Chondrocyte (in vitro differentiated cells): ENCODE results near the gene PLIN4. TPM values are rescaled to one million over a fixed set of nuclear protein-coding genes. Genes with fewer than 3 reads are reported as not detected.

Experiments
- DNase-seq: peaks from one replicate; pipeline ENCODE4 v3.0.0; 2021; ENCODE audit warnings: mixed read lengths, low spot score
- H3K27ac Mint-ChIP-seq: one replicate; pipeline ENCODE4 v1.8.0; 2021; ENCODE audit warnings: mild to moderate bottlenecking, moderate library complexity, mixed read lengths; ENCODE audit not compliant: unreplicated experiment
- H3K27me3 Mint-ChIP-seq: 2 replicates; pipeline ENCODE4 v1.8.0; 2021; ENCODE audit warnings: low read depth, mixed read lengths
- H3K36me3 Mint-ChIP-seq: 2 replicates; pipeline ENCODE4 v1.8.0; 2021; ENCODE audit warnings: low read depth, mixed read lengths
- H3K4me1 Mint-ChIP-seq: 2 replicates; pipeline ENCODE4 v1.8.0; 2021; ENCODE audit warnings: low read depth, mild to moderate bottlenecking, mixed read lengths
- H3K4me3 Mint-ChIP-seq: one replicate; pipeline ENCODE4 v1.8.0; 2021; ENCODE audit warnings: mild to moderate bottlenecking, moderate library complexity, mixed read lengths; ENCODE audit not compliant: unreplicated experiment
- H3K9me3 Mint-ChIP-seq: 2 replicates; pipeline ENCODE4 v1.8.0; 2021; ENCODE audit warnings: low read depth, mixed read lengths
- total RNA-seq: library from RNA; stranded (reverse); gene quantifications from 3 replicates; pipeline ENCODE4 v1.2.1, GENCODE V29; 2021
- TF ChIP-seq, protein P1 (sequence below): fragments of 200-600 bp; sonication (generic); IDR thresholded peaks from 2 replicates; pipeline ENCODE4 v1.5.0; 2021; ENCODE audit warnings: antibody characterized with exemption, mild to moderate bottlenecking, moderate library complexity

The PLIN4 gene
- total RNA-seq, 1 donor from 2014 or later = 0.05 TPM

DNA sequence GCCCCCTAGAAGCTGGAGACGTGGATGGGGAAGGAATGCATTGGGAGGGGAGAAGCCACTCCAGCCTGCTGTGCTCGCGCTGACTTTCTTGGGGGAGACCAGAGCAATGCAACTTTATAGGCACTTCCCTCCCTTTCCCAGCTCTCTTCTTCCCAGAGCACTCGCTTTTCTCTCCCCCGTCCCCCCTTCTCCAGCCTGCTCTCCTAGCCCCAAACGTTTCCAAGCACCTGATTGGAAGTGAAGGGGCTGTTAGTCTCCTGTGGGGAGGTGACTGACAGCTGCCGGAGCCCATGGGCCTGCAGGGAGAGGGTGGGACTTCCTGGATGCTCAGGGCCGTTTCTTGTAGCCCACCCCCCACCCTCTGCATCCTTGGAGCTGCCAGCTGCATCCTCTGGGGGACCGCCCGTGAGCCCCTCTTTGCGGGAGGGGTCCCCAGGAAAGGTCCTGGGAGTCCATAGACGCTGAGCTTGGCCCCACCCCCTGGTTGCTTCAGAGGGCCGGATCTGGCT lies 43.7 kb downstream of the PLIN4 start:
- H3K27me3 Mint-ChIP-seq = no peaks in the 10 kb centered on the region
- no peak for DNase-seq
- H3K4me3 Mint-ChIP-seq = peak overlapping the region; percentile 87

GRCh38 chr19:4473763-4474513 lies 44.3 kb downstream of the PLIN4 start:
- H3K9me3 Mint-ChIP-seq = no peaks in the 10 kb centered on the region
- peaks cover 5% of the 10 kb centered on the region for H3K36me3 Mint-ChIP-seq
- H3K27ac Mint-ChIP-seq = peak overlapping the region; percentile 89
- TF ChIP-seq, protein P1, sequence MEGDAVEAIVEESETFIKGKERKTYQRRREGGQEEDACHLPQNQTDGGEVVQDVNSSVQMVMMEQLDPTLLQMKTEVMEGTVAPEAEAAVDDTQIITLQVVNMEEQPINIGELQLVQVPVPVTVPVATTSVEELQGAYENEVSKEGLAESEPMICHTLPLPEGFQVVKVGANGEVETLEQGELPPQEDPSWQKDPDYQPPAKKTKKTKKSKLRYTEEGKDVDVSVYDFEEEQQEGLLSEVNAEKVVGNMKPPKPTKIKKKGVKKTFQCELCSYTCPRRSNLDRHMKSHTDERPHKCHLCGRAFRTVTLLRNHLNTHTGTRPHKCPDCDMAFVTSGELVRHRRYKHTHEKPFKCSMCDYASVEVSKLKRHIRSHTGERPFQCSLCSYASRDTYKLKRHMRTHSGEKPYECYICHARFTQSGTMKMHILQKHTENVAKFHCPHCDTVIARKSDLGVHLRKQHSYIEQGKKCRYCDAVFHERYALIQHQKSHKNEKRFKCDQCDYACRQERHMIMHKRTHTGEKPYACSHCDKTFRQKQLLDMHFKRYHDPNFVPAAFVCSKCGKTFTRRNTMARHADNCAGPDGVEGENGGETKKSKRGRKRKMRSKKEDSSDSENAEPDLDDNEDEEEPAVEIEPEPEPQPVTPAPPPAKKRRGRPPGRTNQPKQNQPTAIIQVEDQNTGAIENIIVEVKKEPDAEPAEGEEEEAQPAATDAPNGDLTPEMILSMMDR = no peak
- peak overlapping the region; percentile 87 for H3K4me3 Mint-ChIP-seq
- peaks cover 21% of the 10 kb centered on the region for H3K4me1 Mint-ChIP-seq
- H3K27me3 Mint-ChIP-seq = no peaks in the 10 kb centered on the region
- no peak for DNase-seq

More for the DNA sequence above, 43.7 kb downstream of the PLIN4 start:
- TF ChIP-seq, protein P1 = no peak
- Mint-ChIP-seq H3K9me3 (no peaks in the 10 kb centered on the region), H3K4me1 (peaks cover 21% of the 10 kb centered on the region), H3K27ac (peak overlapping the region; percentile 89), H3K36me3 (peaks cover 5% of the 10 kb centered on the region)

GRCh38 chr19:4473011-4473762 lies 45.1 kb downstream of the PLIN4 start:
- Mint-ChIP-seq H3K27ac (peak overlapping the region; percentile 89), H3K27me3 (no peaks in the 10 kb centered on the region), H3K4me3 (peak overlapping the region; percentile 87), H3K36me3 (peaks cover 5% of the 10 kb centered on the region), H3K4me1 (peaks cover 21% of the 10 kb centered on the region), H3K9me3 (no peaks in the 10 kb centered on the region)
- DNase-seq = no peak
- TF ChIP-seq, protein P1 = no peak

GRCh38 chr19:4472174-4472974 lies 45.9 kb downstream of the PLIN4 start, which contains the start of gene HDGFL2:
Gene HDGFL2 (plus strand): TSS chr19:4472297. CDS start chr19:4472351, 54 bp downstream.
- no peak for DNase-seq
- no peaks in the 10 kb centered on the region for H3K9me3 Mint-ChIP-seq
- TF ChIP-seq, protein P1 = no peak
- H3K4me1 Mint-ChIP-seq = peaks cover 21% of the 10 kb centered on the region
- H3K27me3 Mint-ChIP-seq = no peaks in the 10 kb centered on the region
- peak within 1 kb of the TSS; percentile 65 for H3K27ac Mint-ChIP-seq
- H3K36me3 Mint-ChIP-seq = peaks cover 3% of the 10 kb centered on the region
- H3K4me3 Mint-ChIP-seq = peak within 1 kb of the TSS; percentile 87
